Sigmoid colon (tissue), 7 donors: ENCODE data around the gene ZBTB1. TPM values are rescaled to one million over a fixed set of nuclear protein-coding genes. Genes with fewer than 3 reads are reported as not detected.

Experiments
- DNase-seq: peaks from one replicate; pipeline ENCODE4 v3.0.0-alpha.2; 2019
- H3K27ac ChIP-seq, 4 donors: fragments of 200-600 bp; sonication (generic); one replicate each; pipeline ENCODE4 v1.5.1; 2016 to 2019; ENCODE audit warnings: mild to moderate bottlenecking in 1 of 4
- H3K27me3 ChIP-seq, 3 donors: fragments of 200-600 bp; sonication (generic); one replicate each; pipeline ENCODE4 v1.5.1; 2019; ENCODE audit warnings: mild to moderate bottlenecking in 1 of 3
- H3K36me3 ChIP-seq, 4 donors: fragments of 200-600 bp; sonication (generic); one replicate each; pipeline ENCODE4 v1.5.1; 2016 to 2019
- H3K4me1 ChIP-seq, 4 donors: fragments of 200-600 bp; sonication (generic); one replicate each; pipeline ENCODE4 v1.5.1; 2017 to 2019
- H3K4me3 ChIP-seq, 4 donors: fragments of 200-600 bp; sonication (generic); one replicate each; pipeline ENCODE4 v1.5.1; 2017 to 2019; ENCODE audit warnings: mild to moderate bottlenecking in 2 of 4, moderate library complexity in 1 of 4
- H3K9me3 ChIP-seq, 4 donors: fragments of 200-600 bp in 3 of 4; sonication (generic) in 3 of 4; one replicate each; pipeline versions ENCODE4 v1.5.1 to v1.6.1; 2013 to 2019
- CTCF ChIP-seq, 4 experiments: fragments of 450-650 bp in 3 of 4; fragments of 200-600 bp in 1 of 4; IDR thresholded peaks; one replicate each; pipeline ENCODE4 v1.5.1; 2016 to 2019; ENCODE audit warnings: antibody characterized with exemption in 4 of 4, mild to moderate bottlenecking in 3 of 4, moderate library complexity in 2 of 4
- EP300 ChIP-seq, 4 donors: sonication (generic); formaldehyde crosslinking; IDR thresholded peaks; one replicate each; pipeline ENCODE4 v1.6.1; 2017; ENCODE audit warnings: antibody characterized with exemption in 4 of 4
- POLR2A ChIP-seq, 2 donors: fragments of 450-650 bp; IDR thresholded peaks; one replicate each; pipeline ENCODE4 v1.6.1; 2016; ENCODE audit warnings: antibody characterized with exemption in 2 of 2, mild to moderate bottlenecking in 2 of 2, moderate library complexity in 2 of 2
- POLR2AphosphoS5 ChIP-seq, 4 donors: sonication (generic); formaldehyde crosslinking; IDR thresholded peaks; one replicate each; pipeline ENCODE4 v1.6.1; 2017; ENCODE audit warnings: antibody characterized with exemption in 4 of 4
- WGBS, 2 donors: extraction: QIAGEN DNeasy Blood & Tissue Kit; methylation state at CpG; one replicate each; pipeline ENCODE4 v1.1.7; 2013; 5-methylcytosine and 5-hydroxymethylcytosine counted together
- intact Hi-C: fragments of 100-400 bp; cut with DNase I; formaldehyde crosslinking; loops from one replicate; pipeline ENCODE4 v1.15.1; 2023
- polyA plus RNA-seq, 3 donors: library from polyadenylated mRNA; stranded (reverse); fragments of 200-250 nt; gene quantifications; one replicate each; pipeline ENCODE4 v1.2.3, GENCODE V29; 2013
- total RNA-seq, 4 donors: library from RNA; depleted of rRNA; stranded (reverse); fragments of >200 nt; gene quantifications; one replicate each; pipeline ENCODE4 v1.1.0, GENCODE V29; 2016
- donor health status: healthy with polysubstance abuse.
- donor health status: Bipolar disorder and iron deficiency.
- donor health status: healthy.

The ZBTB1 gene
- total and polyA plus RNA-seq, 7 donors: 6.0 to 52.9 (median 37.2) TPM

GRCh38 chr14:64491637-64492036, 12.9 kb upstream of the ZBTB1 start:
- intact Hi-C loops: no loop called here
- Histone ChIP-seq H3K36me3 (peaks cover 3 to 55% (median 13%) of the 10 kb centered on the region in 4 donors), H3K27ac (no peak overlapping the region), H3K9me3 (no peaks in the 10 kb centered on the region), H3K4me3 (no peak overlapping the region), H3K4me1 (no peaks in the 10 kb centered on the region), H3K27me3 (no peaks in the 10 kb centered on the region)
- TF ChIP-seq EP300 (IDR thresholded peaks at IDR 0.05) (no peak), CTCF (IDR thresholded peaks at IDR 0.05) (no peak), POLR2A (IDR thresholded peaks at IDR 0.05) (no peak)
- 71 to 79% methylated on average over 2 of the region's 2 CpGs for WGBS, 2 donors
- DNase-seq: no peak

- TF ChIP-seq CTCF (IDR thresholded peaks at IDR 0.05): no peak
- TF ChIP-seq EP300 (IDR thresholded peaks at IDR 0.05): no peak
- TF ChIP-seq POLR2AphosphoS5 (IDR thresholded peaks at IDR 0.05): no peak
- TF ChIP-seq POLR2A (IDR thresholded peaks at IDR 0.05): no peak
These were observed 11.1 kb upstream of the ZBTB1 start for GRCh38 chr14:64493455-64493854.

GRCh38 chr14:64495252-64495651, 9.3 kb upstream of the ZBTB1 start:
- Histone ChIP-seq H3K4me1 (peaks cover 0 to 8% (median 3%) of the 10 kb centered on the region in 4 donors), H3K36me3 (peaks cover 0 to 24% (median 0%) of the 10 kb centered on the region in 4 donors), H3K4me3 (no peak overlapping the region), H3K27ac (no peak overlapping the region), H3K9me3 (no peaks in the 10 kb centered on the region), H3K27me3 (no peaks in the 10 kb centered on the region)
- intact Hi-C loops: no loop called here
- no peak for TF ChIP-seq CTCF (IDR thresholded peaks at IDR 0.05)
- DNase-seq: no peak

More at GRCh38 chr14:64493455-64493854, 11.1 kb upstream of the ZBTB1 start:
- peaks cover 0 to 42% (median 4%) of the 10 kb centered on the region in 4 donors for H3K36me3 ChIP-seq
- no peak for DNase-seq
- H3K9me3 ChIP-seq: no peaks in the 10 kb centered on the region
- H3K27me3 ChIP-seq: no peaks in the 10 kb centered on the region
- H3K4me3 ChIP-seq: no peak overlapping the region
- H3K27ac ChIP-seq: no peak overlapping the region
- intact Hi-C loops: no loop called here
- peaks cover 0 to 8% (median 0%) of the 10 kb centered on the region in 4 donors for H3K4me1 ChIP-seq
- WGBS, 2 donors: 92 to 93% methylated on average over 3 of the region's 3 CpGs

GRCh38 chr14:64496764-64497163, 7.8 kb upstream of the ZBTB1 start:
- no peak overlapping the region for H3K4me3 ChIP-seq
- no peak overlapping the region for H3K27ac ChIP-seq
- H3K36me3 ChIP-seq: peaks cover 0 to 15% (median 0%) of the 10 kb centered on the region in 4 donors
- H3K4me1 ChIP-seq: peaks cover 0 to 22% (median 18%) of the 10 kb centered on the region in 4 donors
- TF ChIP-seq POLR2A (IDR thresholded peaks at IDR 0.05) (no peak), EP300 (IDR thresholded peaks at IDR 0.05) (no peak), POLR2AphosphoS5 (IDR thresholded peaks at IDR 0.05) (no peak), CTCF (IDR thresholded peaks at IDR 0.05) (no peak)
- no peaks in the 10 kb centered on the region for H3K27me3 ChIP-seq
- no peaks in the 10 kb centered on the region for H3K9me3 ChIP-seq
- no peak for DNase-seq
- intact Hi-C loops: no loop called here

GRCh38 chr14:64500088-64500487, 4.5 kb upstream of the ZBTB1 start:
- H3K27ac ChIP-seq: peak overlapping the region in 3 of 4 donors; percentile 13 to 100 (median 99)
- intact Hi-C loops: loop anchor here (5.0 kb wide), 2 partner anchors 113 to 207 kb away; partner anchors contain the start of gene MTHFD1

More at GRCh38 chr14:64500088-64500487, 4.5 kb upstream of the ZBTB1 start:
- Histone ChIP-seq H3K27me3 (no peaks in the 10 kb centered on the region), H3K4me3 (no peak overlapping the region), H3K4me1 (peaks cover 0 to 34% (median 28%) of the 10 kb centered on the region in 4 donors), H3K9me3 (no peaks in the 10 kb centered on the region), H3K36me3 (peaks cover 0 to 9% (median 0%) of the 10 kb centered on the region in 4 donors)
- no peak for DNase-seq
- TF ChIP-seq POLR2A (IDR thresholded peaks at IDR 0.05) (no peak), CTCF (IDR thresholded peaks at IDR 0.05) (no peak), POLR2AphosphoS5 (IDR thresholded peaks at IDR 0.05) (no peak), EP300 (IDR thresholded peaks at IDR 0.05) (no peak)
- 94 to 96% methylated on average over 1 of the region's 1 CpG for WGBS, 2 donors
